H1 (cell line): ENCODE data around the gene STX5. TPM values are rescaled to one million over a fixed set of nuclear protein-coding genes. Genes with fewer than 3 reads are reported as not detected.

Experiments used
- CTCF ChIA-PET: fragments of 300-600 bp; sonication (Branson Sonifier 250); formaldehyde crosslinking; loops from one replicate; lab custom pipeline; 2021; ENCODE audit not compliant: partially characterized antibody; lab: Charles Lee
- POLR2A ChIA-PET: fragments of 300-600 bp; sonication (Branson Sonifier 250); formaldehyde crosslinking; loops from one replicate; lab custom pipeline; 2021; ENCODE audit warnings: inconsistent platforms; ENCODE audit not compliant: partially characterized antibody; lab: Charles Lee
- DNase-seq, 2 experiments: peaks; one replicate each; pipeline versions ENCODE4 v3.0.0 to v3.0.0-alpha.2; 2010 to 2022; ENCODE audit warnings: low spot score in 2 of 2, low read depth in 1 of 2, mixed read lengths in 1 of 2
- FAIRE-seq: peaks from 2 replicates; lab custom pipeline; 2011; peaks lifted over from hg19 to GRCh38; lab: Jason Lieb, UNC
- H2AFZ ChIP-seq: 2 replicates; pipeline ENCODE4 v1.8.1; 2012; ENCODE audit warnings: low read length, inconsistent platforms
- H2AK5ac ChIP-seq: 2 replicates; pipeline ENCODE4 v1.6.1; 2013; ENCODE audit warnings: low read depth, low read length
- H2BK120ac ChIP-seq: replicated peaks from 2 replicates; pipeline ENCODE3; 2013; ENCODE audit warnings: low read depth, low read length, inconsistent platforms
- H2BK12ac ChIP-seq: 2 replicates; pipeline ENCODE4 v1.6.1; 2013; ENCODE audit warnings: low read depth, low read length
- H2BK15ac ChIP-seq: 2 replicates; pipeline ENCODE4 v1.6.1; 2013; ENCODE audit warnings: low read length
- H2BK20ac ChIP-seq: 2 replicates; pipeline ENCODE4 v1.6.1; 2013; ENCODE audit warnings: low read length
- H2BK5ac ChIP-seq: 2 replicates; pipeline ENCODE4 v1.6.1; 2013; ENCODE audit warnings: low read depth, low read length
- H3K14ac ChIP-seq: 2 replicates; pipeline ENCODE4 v1.6.1; 2013; ENCODE audit warnings: inconsistent platforms; ENCODE audit not compliant: insufficient read length
- H3K18ac ChIP-seq: 2 replicates; pipeline ENCODE4 v1.6.1; 2013; ENCODE audit warnings: low read length; ENCODE audit errors: extremely low read depth
- H3K23ac ChIP-seq: 2 replicates; pipeline ENCODE4 v1.6.1; 2013; ENCODE audit warnings: inconsistent platforms; ENCODE audit not compliant: insufficient read length
- H3K23me2 ChIP-seq: 2 replicates; pipeline ENCODE4 v1.6.1; 2013; ENCODE audit warnings: low read depth, low read length
- H3K27ac ChIP-seq: 2 replicates; pipeline ENCODE4 v1.6.1; 2011; ENCODE audit warnings: low read depth, low read length, inconsistent platforms
- H3K27me3 ChIP-seq, 4 experiments: replicated peaks in 1 of 4; 1 replicate in 1 of 4; 2 replicates in 3 of 4; pipeline versions ENCODE4 v1.6.1 to v1.8.1; 2011 to 2013; ENCODE audit warnings: low read length in 3 of 4, mild to moderate bottlenecking in 3 of 4, inconsistent platforms in 2 of 4, mixed read lengths in 2 of 4, moderate library complexity in 1 of 4; ENCODE audit not compliant: control insufficient read depth in 3 of 4, insufficient read depth in 3 of 4; ENCODE audit errors: extremely low read depth in 1 of 4
- H3K36me3 ChIP-seq, 4 experiments: 2 replicates each; pipeline versions ENCODE4 v1.6.1 to v1.8.1; 2011 to 2013; ENCODE audit warnings: mild to moderate bottlenecking in 4 of 4, low read length in 3 of 4, moderate library complexity in 2 of 4, control low read depth in 1 of 4, inconsistent platforms in 1 of 4; ENCODE audit not compliant: insufficient read depth in 4 of 4, control insufficient read depth in 2 of 4
- H3K4ac ChIP-seq: replicated peaks from 2 replicates; pipeline ENCODE3; 2013; ENCODE audit warnings: low read length, low read depth, mixed read lengths, inconsistent platforms; ENCODE audit not compliant: insufficient read length
- H3K4me1 ChIP-seq, 4 experiments: replicated peaks in 1 of 4; 1 replicate in 1 of 4; 2 replicates in 3 of 4; pipeline versions ENCODE4 v1.6.1 to v1.8.1; 2011 to 2013; ENCODE audit warnings: low read length in 3 of 4, inconsistent platforms in 2 of 4, mixed read lengths in 1 of 4; ENCODE audit not compliant: insufficient read depth in 4 of 4, control insufficient read depth in 3 of 4
- H3K4me2 ChIP-seq, 2 experiments: 2 replicates each; pipeline versions ENCODE4 v1.6.1 to v1.8.1; 2011 to 2013; ENCODE audit warnings: low read depth in 2 of 2, low read length in 2 of 2, control low read depth in 1 of 2, inconsistent platforms in 1 of 2, mild to moderate bottlenecking in 1 of 2; ENCODE audit not compliant: insufficient read depth in 1 of 2
- H3K4me3 ChIP-seq, 4 experiments: fragments of 200-600, 300-600 bp in 1 of 4; sonication (generic), shearing (Covaris generic), sonication (Bioruptor Twin) in 1 of 4; 2 replicates each; pipeline versions ENCODE4 v1.5.1 to v1.8.1; 2011 to 2016; ENCODE audit warnings: low read length in 4 of 4, low read depth in 3 of 4, control low read depth in 2 of 4, inconsistent platforms in 2 of 4, mild to moderate bottlenecking in 2 of 4, mixed read lengths in 1 of 4, moderate library complexity in 1 of 4; ENCODE audit not compliant: insufficient read depth in 2 of 4; ENCODE audit errors: extremely low read depth in 1 of 4
- H3K56ac ChIP-seq: replicated peaks from 2 replicates; pipeline ENCODE3; 2013; ENCODE audit warnings: low read depth, mild to moderate bottlenecking, mixed read lengths, low read length, inconsistent platforms; ENCODE audit not compliant: insufficient read length
- H3K79me1 ChIP-seq: 2 replicates; pipeline ENCODE4 v1.6.1; 2013; ENCODE audit warnings: low read depth, low read length, control low read depth
- H3K79me2 ChIP-seq, 2 experiments: 2 replicates each; pipeline versions ENCODE4 v1.6.1 to v1.8.1; 2012 to 2013; ENCODE audit warnings: low read length in 2 of 2, mild to moderate bottlenecking in 2 of 2, inconsistent platforms in 1 of 2; ENCODE audit not compliant: insufficient read depth in 2 of 2, control insufficient read depth in 1 of 2
- H3K9ac ChIP-seq, 4 experiments: replicated peaks in 1 of 4; 1 replicate in 1 of 4; 2 replicates in 3 of 4; pipeline versions ENCODE4 v1.6.1 to v1.8.1; 2011 to 2013; ENCODE audit warnings: low read depth in 3 of 4, low read length in 3 of 4, control low read depth in 2 of 4, mild to moderate bottlenecking in 2 of 4, moderate library complexity in 2 of 4, inconsistent platforms in 1 of 4; ENCODE audit errors: extremely low read depth in 1 of 4
- H3K9me3 ChIP-seq, 2 experiments: 2 replicates each; pipeline versions ENCODE4 v1.6.1 to v1.8.1; 2012 to 2013; ENCODE audit warnings: mild to moderate bottlenecking in 2 of 2, moderate library complexity in 2 of 2, control low read depth in 1 of 2, inconsistent platforms in 1 of 2, low read depth in 1 of 2, low read length in 1 of 2, mixed read lengths in 1 of 2; ENCODE audit not compliant: insufficient read depth in 2 of 2
- H4K20me1 ChIP-seq, 2 experiments: replicated peaks in 1 of 2; 2 replicates each; pipeline versions ENCODE3 to v1.8.1; 2011 to 2013; ENCODE audit warnings: inconsistent platforms in 2 of 2, low read length in 2 of 2, mild to moderate bottlenecking in 1 of 2; ENCODE audit not compliant: insufficient read depth in 2 of 2, control insufficient read depth in 1 of 2
- H4K5ac ChIP-seq: 2 replicates; pipeline ENCODE4 v1.6.1; 2013; ENCODE audit warnings: low read length, low read depth, mixed read lengths, inconsistent platforms; ENCODE audit not compliant: insufficient read length
- H4K8ac ChIP-seq: 2 replicates; pipeline ENCODE4 v1.8.0; 2013; ENCODE audit warnings: mild to moderate bottlenecking, moderate library complexity, low read length, inconsistent platforms; ENCODE audit not compliant: insufficient read depth; ENCODE audit errors: extremely low read depth
- H4K91ac ChIP-seq: replicated peaks from 2 replicates; pipeline ENCODE3; 2013; ENCODE audit warnings: low read length, mixed read lengths, inconsistent platforms; ENCODE audit not compliant: insufficient read length
- CBX8 ChIP-seq: fragments of 300-800, 300-1000 bp; sonication (generic); IDR thresholded peaks from 2 replicates; pipeline ENCODE4 v1.7.1; 2016; ENCODE audit warnings: low read depth, low read length, borderline replicate concordance
- CREB1 ChIP-seq: IDR thresholded peaks from 2 replicates; pipeline ENCODE4 v1.6.1; 2012; ENCODE audit warnings: inconsistent platforms
- E2F6 ChIP-seq: IDR thresholded peaks from 2 replicates; pipeline ENCODE4 v1.6.1; 2012; ENCODE audit warnings: inconsistent platforms
- EZH2 ChIP-seq: fragments of 200-600 bp; sonication (generic); IDR thresholded peaks from 2 replicates; pipeline ENCODE4 v1.7.1; 2012; ENCODE audit warnings: low read depth, mild to moderate bottlenecking, moderate library complexity, low read length, inconsistent platforms; ENCODE audit not compliant: severe bottlenecking
- HDAC2 ChIP-seq, 2 experiments: fragments of 300-600 bp in 1 of 2; sonication (generic) in 1 of 2; IDR thresholded peaks; 2 replicates each; pipeline ENCODE4 v1.6.1; 2011 to 2012; ENCODE audit warnings: low read depth in 2 of 2, low read length in 2 of 2, mild to moderate bottlenecking in 2 of 2, moderate library complexity in 2 of 2, borderline replicate concordance in 1 of 2, inconsistent platforms in 1 of 2
- KDM5A ChIP-seq: fragments of 200-600 bp; IDR thresholded peaks from 2 replicates; pipeline ENCODE4 v1.7.1; 2012; ENCODE audit warnings: mild to moderate bottlenecking, low read length, inconsistent platforms, mixed read lengths
- MAFK ChIP-seq: IDR thresholded peaks from 2 replicates; pipeline ENCODE4 v1.6.1; 2012; ENCODE audit warnings: low read depth, mild to moderate bottlenecking, improper control_type of control experiment, low read length
- MAX ChIP-seq: IDR thresholded peaks from 2 replicates; pipeline ENCODE4 v1.6.1; 2012; ENCODE audit warnings: inconsistent platforms
- PHF8 ChIP-seq: fragments of 200-600 bp; sonication (generic); conservative IDR thresholded peaks from 2 replicates; pipeline ENCODE4 v1.7.1; 2012; ENCODE audit warnings: low read depth, mild to moderate bottlenecking, inconsistent platforms, low read length, moderate library complexity
- POLR2AphosphoS5 ChIP-seq: IDR thresholded peaks from 2 replicates; pipeline ENCODE4 v1.6.1; 2011; ENCODE audit warnings: low read depth, low read length
- TBP ChIP-seq: IDR thresholded peaks from 2 replicates; pipeline ENCODE4 v1.6.1; 2011; ENCODE audit warnings: low read depth, low read length, improper control_type of control experiment
- ZNF274 ChIP-seq: IDR thresholded peaks from 2 replicates; pipeline ENCODE4 v1.7.0; 2012; ENCODE audit warnings: low read length, borderline replicate concordance; ENCODE audit errors: extremely low read depth
- WGBS, 2 experiments: shearing (Covaris generic) in 1 of 2; methylation state at CpG; one replicate each; pipeline versions ENCODE4 v1.1.6 to v1.1.7; 2013 to 2015; ENCODE audit warnings: low lambda C conversion rate in 2 of 2, mixed read lengths in 2 of 2, inconsistent platforms in 1 of 2, low coverage in 1 of 2, missing lambda C conversion rate in 1 of 2; ENCODE audit not compliant: insufficient replicate concordance in 2 of 2, insufficient coverage in 1 of 2, insufficient read length in 1 of 2; ENCODE audit errors: extremely low coverage in 1 of 2, missing lambda C conversion rate in 1 of 2; 5-methylcytosine and 5-hydroxymethylcytosine counted together
- polyA plus RNA-seq, 7 experiments: library from polyadenylated mRNA; depleted of rRNA in 3 of 7; stranded (reverse) in 5 of 7; unstranded in 2 of 7; fragments of >200 nt in 5 of 7; fragments of 200-250 nt in 2 of 7; gene quantifications; 1 replicate in 5 of 7; 2 replicates in 1 of 7; 4 replicates in 1 of 7; pipeline versions ENCODE4 v1.2.1 to v1.2.3, GENCODE V29; 2011 to 2013; ENCODE audit warnings: missing spikeins in 2 of 7, mixed read lengths in 2 of 7
- total RNA-seq: library from RNA; stranded (reverse); fragmentation: NEBNext Ultra II Directional; extraction: Animal tissue kit (Norgen Biotek cat#: 25700); gene quantifications from 2 replicates; pipeline ENCODE4 v1.2.1, GENCODE V29; 2021

The STX5 gene
- total and polyA plus RNA-seq, 2 of the 8 experiments (the other 6 are each of a cell fraction or from before 2014, with no cell fraction given), result 24.2 to 28.5 TPM

- no peak overlapping the region for H2AK5ac ChIP-seq
- WGBS, 2 experiments, result 97% methylated on average over 8 of the region's 8 CpGs; no CpG with 5 or more reads in 1 of the 2 experiments
- no peak overlapping the region for H3K4me3 ChIP-seq
- H3K4me1 ChIP-seq, result no peaks in the 10 kb centered on the region
- no peak overlapping the region for H2BK20ac ChIP-seq
- H3K23ac ChIP-seq, result no peak overlapping the region
- ChIA-PET POLR2A (interaction anchor here (0.7 to 6.8 kb wide), 14 partner anchors 10 to 75 kb away, joined by 3 to 57 read pairs (median 6); partner anchors contain the start of genes NXF1, STX5, TEX54 and WDR74), CTCF (interaction anchor here (0.7 to 1.9 kb wide), 7 partner anchors 9 to 69 kb away, joined by 3 to 9 read pairs (median 3); partner anchors contain the start of gene TMEM223)
- DNase-seq (no peak), FAIRE-seq (no peak)
- H3K27me3 ChIP-seq, result no peaks in the 10 kb centered on the region
- H2BK120ac ChIP-seq, result no peak overlapping the region
- no peak overlapping the region for H4K5ac ChIP-seq
- no peak overlapping the region for H2BK15ac ChIP-seq
- no peaks in the 10 kb centered on the region for H4K20me1 ChIP-seq
- H3K27ac ChIP-seq, result no peak overlapping the region
- no peaks in the 10 kb centered on the region; a peak in 1 of 4 replicates for H3K79me2 ChIP-seq
- H3K4me2 ChIP-seq, result no peak overlapping the region
- no peak overlapping the region for H4K8ac ChIP-seq
- no peaks in the 10 kb centered on the region for H3K79me1 ChIP-seq
- H3K56ac ChIP-seq, result no peak overlapping the region
- H3K4ac ChIP-seq, result no peak overlapping the region
- no peak overlapping the region for H2BK12ac ChIP-seq
- no peaks in the 10 kb centered on the region for H3K23me2 ChIP-seq
- no peaks in the 10 kb centered on the region for H3K9me3 ChIP-seq
- no peak overlapping the region for H3K9ac ChIP-seq
- no peak for TF ChIP-seq KDM5A
- no peak for TF ChIP-seq MAX
- TF ChIP-seq HDAC2 (IDR thresholded peaks at IDR 0.05; ENCODE audit: borderline replicate concordance in 1 of 2, low read depth in 2 of 2, low read length in 2 of 2), result no peak
- TF ChIP-seq EZH2, result no peak
- TF ChIP-seq E2F6, result no peak
- no peak for TF ChIP-seq PHF8
- TF ChIP-seq CREB1, result no peak
- TF ChIP-seq ZNF274, result no peak
- TF ChIP-seq CBX8, result no peak
- no peak for TF ChIP-seq MAFK
- TF ChIP-seq TBP, result no peak
- TF ChIP-seq POLR2AphosphoS5, result no peak
- H3K18ac ChIP-seq, result no peak overlapping the region
- H2BK5ac ChIP-seq, result no peak overlapping the region
- H3K36me3 ChIP-seq, result peaks cover 3 to 18% (median 4%) of the 10 kb centered on the region in 4 experiments; a peak in 4 of 8 replicates
- H2AFZ ChIP-seq, result no peak overlapping the region
- no peak overlapping the region for H4K91ac ChIP-seq
- no peak overlapping the region for H3K14ac ChIP-seq
These were observed 15.3 kb downstream of the STX5 start for GRCh38 chr11:62816557-62816956.
